Transverse colon (tissue), 4 donors: ENCODE data around the gene NCF2.

Experiments
- EP300 ChIP-seq: sonication (generic); formaldehyde crosslinking; IDR thresholded peaks from one replicate; pipeline ENCODE4 v1.6.1; 2017; ENCODE audit warnings: antibody characterized with exemption, low read depth
- POLR2A ChIP-seq: fragments of 450-650 bp; IDR thresholded peaks from one replicate; pipeline ENCODE4 v1.6.1; 2016; ENCODE audit warnings: antibody characterized with exemption, mild to moderate bottlenecking, moderate library complexity
- POLR2AphosphoS5 ChIP-seq, 3 donors: sonication (generic); formaldehyde crosslinking; IDR thresholded peaks; one replicate each; pipeline ENCODE4 v1.6.1; 2016; ENCODE audit warnings: antibody characterized with exemption in 3 of 3
- TF ChIP-seq, protein P1 (sequence below), 5 experiments: fragments of 200-600 bp in 3 of 5; fragments of 450-650 bp in 2 of 5; sonication (generic) in 3 of 5; IDR thresholded peaks; 1 replicate in 2 of 5; 2 replicates in 3 of 5; pipeline ENCODE4 v1.5.1; 2016 to 2017; ENCODE audit warnings: antibody characterized with exemption in 5 of 5, inconsistent platforms in 3 of 5, mild to moderate bottlenecking in 2 of 5, moderate library complexity in 1 of 5

DNA sequence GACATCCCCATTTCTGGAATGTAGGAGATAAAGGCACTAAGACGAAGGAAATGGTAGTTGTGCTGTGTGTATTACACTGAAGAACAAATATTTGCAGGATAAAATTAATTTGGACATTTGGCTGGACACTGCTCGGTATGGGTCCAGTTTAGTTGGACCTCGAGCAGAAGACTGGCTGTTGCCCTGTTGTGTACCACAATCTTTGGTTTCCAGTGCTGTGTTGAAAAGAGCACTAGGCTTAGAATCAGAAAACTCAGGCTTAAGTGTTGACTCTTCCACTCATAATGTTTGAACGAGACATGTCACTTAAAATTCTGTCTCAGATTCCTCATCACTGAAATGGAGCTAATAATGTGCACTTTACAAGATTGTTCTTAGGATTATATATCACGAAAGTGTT is 46.5 kb upstream of the NCF2 start:
- TF ChIP-seq, protein P1, sequence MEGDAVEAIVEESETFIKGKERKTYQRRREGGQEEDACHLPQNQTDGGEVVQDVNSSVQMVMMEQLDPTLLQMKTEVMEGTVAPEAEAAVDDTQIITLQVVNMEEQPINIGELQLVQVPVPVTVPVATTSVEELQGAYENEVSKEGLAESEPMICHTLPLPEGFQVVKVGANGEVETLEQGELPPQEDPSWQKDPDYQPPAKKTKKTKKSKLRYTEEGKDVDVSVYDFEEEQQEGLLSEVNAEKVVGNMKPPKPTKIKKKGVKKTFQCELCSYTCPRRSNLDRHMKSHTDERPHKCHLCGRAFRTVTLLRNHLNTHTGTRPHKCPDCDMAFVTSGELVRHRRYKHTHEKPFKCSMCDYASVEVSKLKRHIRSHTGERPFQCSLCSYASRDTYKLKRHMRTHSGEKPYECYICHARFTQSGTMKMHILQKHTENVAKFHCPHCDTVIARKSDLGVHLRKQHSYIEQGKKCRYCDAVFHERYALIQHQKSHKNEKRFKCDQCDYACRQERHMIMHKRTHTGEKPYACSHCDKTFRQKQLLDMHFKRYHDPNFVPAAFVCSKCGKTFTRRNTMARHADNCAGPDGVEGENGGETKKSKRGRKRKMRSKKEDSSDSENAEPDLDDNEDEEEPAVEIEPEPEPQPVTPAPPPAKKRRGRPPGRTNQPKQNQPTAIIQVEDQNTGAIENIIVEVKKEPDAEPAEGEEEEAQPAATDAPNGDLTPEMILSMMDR (IDR thresholded peaks at IDR 0.05) = no peak
- TF ChIP-seq POLR2A (no peak), POLR2AphosphoS5 (IDR thresholded peaks at IDR 0.05) (no peak), EP300 (no peak)
